D341Med (cell line): ENCODE measurements around the gene ARID1B.

Source experiments
- DNase-seq: peaks from one replicate; pipeline ENCODE4 v3.0.0; 2012; ENCODE audit warnings: low spot score

Gene ARID1B

GRCh38 chr6:157054531-157054979, 277.4 kb downstream of the ARID1B start:
- DNase-seq, result no peak

- no peak for DNase-seq
Observed at GRCh38 chr6:157055863-157056262, 278.7 kb downstream of the ARID1B start.

- DNase-seq, result no peak
Observed at GRCh38 chr6:157056275-157056674, 279.1 kb downstream of the ARID1B start.

- DNase-seq, result no peak
Observed at GRCh38 chr6:157058574-157058973, 281.4 kb downstream of the ARID1B start.

- no peak for DNase-seq
Observed at GRCh38 chr6:157059781-157060180, 282.6 kb downstream of the ARID1B start.

GRCh38 chr6:157060440-157060952, 283.3 kb downstream of the ARID1B start:
- DNase-seq, result no peak

- no peak for DNase-seq
Observed at GRCh38 chr6:157061770-157062594, 284.8 kb downstream of the ARID1B start.

GRCh38 chr6:157063176-157063905, 286.2 kb downstream of the ARID1B start:
- no peak for DNase-seq

- DNase-seq, result no peak
Observed at GRCh38 chr6:157063923-157064322, 286.7 kb downstream of the ARID1B start.

- no peak for DNase-seq
Observed at GRCh38 chr6:157064502-157064901, 287.3 kb downstream of the ARID1B start.

- DNase-seq, result no peak
Observed at GRCh38 chr6:157065366-157065765, 288.2 kb downstream of the ARID1B start.

- DNase-seq, result no peak
Observed at GRCh38 chr6:157066781-157067491, 289.8 kb downstream of the ARID1B start.

- DNase-seq, result no peak
Observed at GRCh38 chr6:157067507-157067906, 290.3 kb downstream of the ARID1B start.

GRCh38 chr6:157068691-157069324, 291.6 kb downstream of the ARID1B start:
- DNase-seq, result no peak

GRCh38 chr6:157069585-157069984, 292.4 kb downstream of the ARID1B start:
- DNase-seq, result no peak

GRCh38 chr6:157070403-157071107, 293.4 kb downstream of the ARID1B start:
- DNase-seq, result no peak

GRCh38 chr6:157072128-157072527, 294.9 kb downstream of the ARID1B start:
- DNase-seq, result no peak

GRCh38 chr6:157073596-157073995, 296.4 kb downstream of the ARID1B start:
- DNase-seq, result no peak

- DNase-seq, result no peak
Observed at GRCh38 chr6:157074969-157075368, 297.8 kb downstream of the ARID1B start.

- DNase-seq, result no peak
Observed at GRCh38 chr6:157075549-157076450, 298.6 kb downstream of the ARID1B start.
